ENCODE measurements around the gene EPB41L4B.

The EPB41L4B gene

GRCh38 chr9:109354190-109354589, 33.3 kb upstream of the EPB41L4B start:
- ATAC-seq (ENCODE audit: low read depth) (no peak), DNase-seq (ENCODE audit: low spot score) (no peak)
- no peak overlapping the region for H3K27ac ChIP-seq (ENCODE audit: poor library complexity, severe bottlenecking)
- TF ChIP-seq CTCF (IDR thresholded peaks at IDR 0.05; ENCODE audit: poor library complexity, severe bottlenecking), result no peak
- no peaks in the 10 kb centered on the region for H3K36me3 ChIP-seq (ENCODE audit: low read depth)
- H3K4me3 ChIP-seq (ENCODE audit: severe bottlenecking), result no peak overlapping the region
- H3K27me3 ChIP-seq (ENCODE audit: insufficient read depth, poor library complexity, severe bottlenecking), result no peaks in the 10 kb centered on the region
- peaks cover 1% of the 10 kb centered on the region for H3K4me1 ChIP-seq (ENCODE audit: insufficient read depth, poor library complexity, severe bottlenecking)
- H3K9me3 ChIP-seq (ENCODE audit: severe bottlenecking), result no peaks in the 10 kb centered on the region

DNA sequence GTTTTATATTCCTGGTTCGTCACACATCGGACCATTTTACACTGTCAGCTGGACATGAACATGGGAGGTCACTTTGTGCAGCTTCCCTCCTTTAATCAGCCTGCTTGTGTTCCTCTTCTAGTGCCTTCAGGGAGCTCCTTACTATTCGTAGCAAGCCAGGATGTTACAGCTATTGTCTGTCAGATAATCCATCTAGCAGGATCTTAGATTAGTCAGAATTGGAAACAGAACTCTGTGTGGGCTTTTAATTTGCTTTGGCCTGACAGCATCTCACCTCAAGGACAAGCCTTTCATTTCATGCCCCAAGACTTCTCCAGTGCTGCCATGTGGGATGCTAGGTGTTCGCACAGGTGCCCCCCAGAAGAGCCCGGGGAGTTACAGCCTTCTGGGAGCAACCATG, 30.2 kb upstream of the EPB41L4B start:
- no peak for ATAC-seq (ENCODE audit: low read depth)
- TF ChIP-seq CTCF (IDR thresholded peaks at IDR 0.05; ENCODE audit: poor library complexity, severe bottlenecking), result no peak
- Histone ChIP-seq H3K4me3 (ENCODE audit: severe bottlenecking) (no peak overlapping the region), H3K27ac (ENCODE audit: poor library complexity, severe bottlenecking) (no peak overlapping the region), H3K27me3 (ENCODE audit: insufficient read depth, poor library complexity, severe bottlenecking) (no peaks in the 10 kb centered on the region), H3K4me1 (ENCODE audit: insufficient read depth, poor library complexity, severe bottlenecking) (peaks cover 7% of the 10 kb centered on the region), H3K9me3 (ENCODE audit: severe bottlenecking) (no peaks in the 10 kb centered on the region), H3K36me3 (ENCODE audit: low read depth) (no peaks in the 10 kb centered on the region)
- no peak for DNase-seq (ENCODE audit: low spot score)

GRCh38 chr9:109349421-109349846, 28.6 kb upstream of the EPB41L4B start:
- H3K4me3 ChIP-seq (ENCODE audit: severe bottlenecking), result no peak overlapping the region
- ATAC-seq (ENCODE audit: low read depth) (peak; percentile 71), DNase-seq (ENCODE audit: low spot score) (no peak)
- peaks cover 18% of the 10 kb centered on the region for H3K4me1 ChIP-seq (ENCODE audit: insufficient read depth, poor library complexity, severe bottlenecking)
- TF ChIP-seq CTCF (IDR thresholded peaks at IDR 0.05; ENCODE audit: poor library complexity, severe bottlenecking), result no peak
- no peaks in the 10 kb centered on the region for H3K27me3 ChIP-seq (ENCODE audit: insufficient read depth, poor library complexity, severe bottlenecking)
- H3K27ac ChIP-seq (ENCODE audit: poor library complexity, severe bottlenecking), result peak overlapping the region; percentile 27
- H3K9me3 ChIP-seq (ENCODE audit: severe bottlenecking), result no peaks in the 10 kb centered on the region
- no peaks in the 10 kb centered on the region for H3K36me3 ChIP-seq (ENCODE audit: low read depth)

DNA sequence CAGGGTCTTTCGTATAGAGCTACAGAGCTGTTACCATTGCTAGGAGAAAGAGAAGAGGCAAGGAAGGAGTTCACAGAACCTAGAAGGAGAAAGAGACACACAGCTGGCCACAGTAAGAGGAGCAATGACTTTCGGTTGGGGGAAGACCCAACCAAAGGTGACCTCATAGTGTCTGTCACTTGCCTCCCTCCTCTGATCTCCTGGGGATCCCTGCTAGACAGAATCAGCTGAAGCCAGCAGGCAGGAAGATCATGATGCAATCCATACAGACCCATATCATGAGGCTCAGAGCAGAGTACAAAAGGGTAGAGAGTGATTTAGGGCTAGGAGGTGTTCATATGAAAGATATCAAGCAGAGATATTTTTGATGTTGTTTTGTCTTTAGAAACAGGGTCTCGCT, 26.0 kb upstream of the EPB41L4B start:
- peaks cover 18% of the 10 kb centered on the region for H3K4me1 ChIP-seq (ENCODE audit: insufficient read depth, poor library complexity, severe bottlenecking)
- TF ChIP-seq CTCF (IDR thresholded peaks at IDR 0.05; ENCODE audit: poor library complexity, severe bottlenecking), result no peak
- no peaks in the 10 kb centered on the region for H3K27me3 ChIP-seq (ENCODE audit: insufficient read depth, poor library complexity, severe bottlenecking)
- no peaks in the 10 kb centered on the region for H3K9me3 ChIP-seq (ENCODE audit: severe bottlenecking)
- H3K27ac ChIP-seq (ENCODE audit: poor library complexity, severe bottlenecking), result no peak overlapping the region
- DNase-seq (ENCODE audit: low spot score) (no peak), ATAC-seq (ENCODE audit: low read depth) (no peak)
- no peaks in the 10 kb centered on the region for H3K36me3 ChIP-seq (ENCODE audit: low read depth)
- no peak overlapping the region for H3K4me3 ChIP-seq (ENCODE audit: severe bottlenecking)

GRCh38 chr9:109344866-109345265, 24.0 kb upstream of the EPB41L4B start:
- H3K27ac ChIP-seq (ENCODE audit: poor library complexity, severe bottlenecking), result peak overlapping the region; percentile 80
- ATAC-seq (ENCODE audit: low read depth) (no peak), DNase-seq (ENCODE audit: low spot score) (no peak)
- H3K4me3 ChIP-seq (ENCODE audit: severe bottlenecking), result no peak overlapping the region
- H3K4me1 ChIP-seq (ENCODE audit: insufficient read depth, poor library complexity, severe bottlenecking), result peaks cover 24% of the 10 kb centered on the region
- no peaks in the 10 kb centered on the region for H3K27me3 ChIP-seq (ENCODE audit: insufficient read depth, poor library complexity, severe bottlenecking)
- H3K36me3 ChIP-seq (ENCODE audit: low read depth), result no peaks in the 10 kb centered on the region
- H3K9me3 ChIP-seq (ENCODE audit: severe bottlenecking), result no peaks in the 10 kb centered on the region
- TF ChIP-seq CTCF (IDR thresholded peaks at IDR 0.05; ENCODE audit: poor library complexity, severe bottlenecking), result no peak

Measured in RWPE2 (cell line).